Spinal cord (tissue), 10 donors: ENCODE data around the gene ERCC2. TPM values are rescaled to one million over a fixed set of nuclear protein-coding genes. Genes with fewer than 3 reads are reported as not detected.
A peak's percentile ranks its signal among the peaks of the same experiment; 100 is the strongest.
"Not testable (repeated sequence)": the region's sequence is repeated elsewhere in the genome, so short reads cannot be mapped to it uniquely, and the experiment has no call there.

ENCODE experiments used
- DNase-seq, 6 donors: peaks; one replicate each; pipeline versions ENCODE4 v3.0.0 to v3.0.0-alpha.2; 2013 to 2015; ENCODE audit warnings: low spot score in 6 of 6, low read depth in 4 of 6
- H3K27ac ChIP-seq: one replicate; pipeline ENCODE4 v1.5.1; 2013; ENCODE audit warnings: low read depth, low read length, control low read depth
- H3K27me3 ChIP-seq: one replicate; pipeline ENCODE4 v1.6.1; 2013; ENCODE audit warnings: low read length; ENCODE audit not compliant: control insufficient read depth, insufficient read depth
- H3K36me3 ChIP-seq: one replicate; pipeline ENCODE4 v1.6.1; 2013; ENCODE audit warnings: low read length; ENCODE audit not compliant: control insufficient read depth, insufficient read depth
- H3K4me1 ChIP-seq: one replicate; pipeline ENCODE4 v1.6.1; 2013; ENCODE audit warnings: low read length; ENCODE audit not compliant: control insufficient read depth, insufficient read depth
- H3K4me3 ChIP-seq: one replicate; pipeline ENCODE4 v1.5.1; 2013; ENCODE audit warnings: low read depth, low read length, control low read depth
- H3K9me3 ChIP-seq: one replicate; pipeline ENCODE4 v1.6.1; 2013; ENCODE audit warnings: low read length; ENCODE audit not compliant: control insufficient read depth, insufficient read depth
- WGBS: methylation state at CpG from one replicate; pipeline ENCODE4 v1.1.5; 2013; ENCODE audit warnings: missing lambda C conversion rate; ENCODE audit not compliant: insufficient coverage; 5-methylcytosine and 5-hydroxymethylcytosine counted together
- polyA plus RNA-seq, 2 donors: library from polyadenylated mRNA; unstranded; fragments of 120-200 nt; gene quantifications; one replicate each; pipeline ENCODE4 v1.2.1, GENCODE V29; 2013; ENCODE audit not compliant: insufficient read length in 2 of 2
- total RNA-seq, 2 donors: library from RNA; depleted of rRNA in 1 of 2; stranded (reverse); fragments of 120-200 nt in 1 of 2; fragments of >200 nt in 1 of 2; gene quantifications; one replicate each; pipeline versions ENCODE4 v1.2.3 to v1.2.4, GENCODE V29; 2013 to 2014
- donor health status: healthy.

The ERCC2 gene
- total and polyA plus RNA-seq, 4 donors, result 14.6 to 47.0 (median 28.1) TPM

DNA sequence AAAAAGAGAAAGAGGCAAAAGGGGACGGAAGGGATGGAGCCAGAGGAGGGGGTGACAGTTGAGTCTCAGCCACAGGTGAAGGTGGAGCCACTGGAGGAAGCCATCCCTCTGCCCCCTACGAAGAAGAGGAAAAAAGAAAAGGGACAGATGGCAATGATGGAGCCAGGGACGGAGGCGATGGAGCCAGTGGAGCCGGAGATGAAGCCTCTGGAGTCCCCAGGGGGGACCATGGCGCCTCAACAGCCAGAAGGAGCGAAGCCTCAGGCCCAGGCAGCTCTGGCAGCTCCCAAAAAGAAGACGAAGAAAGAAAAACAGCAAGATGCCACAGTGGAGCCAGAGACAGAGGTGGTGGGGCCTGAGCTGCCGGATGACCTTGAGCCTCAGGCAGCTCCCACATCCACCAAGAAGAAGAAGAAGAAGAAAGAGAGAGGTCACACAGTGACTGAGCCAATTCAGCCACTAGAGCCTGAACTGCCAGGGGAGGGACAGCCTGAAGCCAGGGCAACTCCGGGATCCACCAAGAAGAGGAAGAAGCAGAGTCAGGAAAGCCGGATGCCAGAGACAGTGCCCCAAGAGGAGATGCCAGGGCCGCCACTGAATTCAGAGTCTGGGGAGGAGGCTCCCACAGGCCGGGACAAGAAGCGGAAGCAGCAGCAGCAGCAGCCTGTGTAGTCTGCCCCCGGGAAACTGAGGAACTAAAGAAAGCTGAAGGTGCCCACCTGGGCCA lies 38.6 kb upstream of the ERCC2 start:
- Histone ChIP-seq H3K27me3 (peaks cover 19% of the 10 kb centered on the region), H3K36me3 (peaks cover 45% of the 10 kb centered on the region), H3K4me3 (no peak overlapping the region), H3K27ac (no peak overlapping the region), H3K9me3 (no peaks in the 10 kb centered on the region), H3K4me1 (peaks cover 33% of the 10 kb centered on the region)
- no peak for DNase-seq
- 87% methylated on average over 13 of the region's 15 CpGs for WGBS

DNA sequence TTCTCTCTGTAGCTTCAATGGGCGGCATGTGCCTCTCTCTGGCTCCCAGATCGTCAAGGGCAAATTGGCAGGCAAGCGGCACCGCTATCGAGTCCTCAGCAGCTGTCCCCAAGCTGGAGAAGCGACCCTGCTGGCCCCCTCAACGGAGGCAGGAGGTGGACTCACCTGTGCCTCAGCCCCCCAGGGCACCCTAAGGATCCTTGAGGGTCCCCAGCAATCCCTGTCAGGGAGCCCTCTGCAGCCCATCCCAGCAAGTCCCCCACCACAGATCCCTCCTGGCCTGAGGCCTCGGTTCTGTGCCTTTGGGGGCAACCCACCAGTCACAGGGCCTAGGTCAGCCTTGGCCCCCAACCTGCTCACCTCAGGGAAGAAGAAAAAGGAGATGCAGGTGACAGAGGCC lies 37.7 kb upstream of the ERCC2 start:
- no peaks in the 10 kb centered on the region for H3K9me3 ChIP-seq
- WGBS, result 87% methylated on average over 8 of the region's 8 CpGs

DNA sequence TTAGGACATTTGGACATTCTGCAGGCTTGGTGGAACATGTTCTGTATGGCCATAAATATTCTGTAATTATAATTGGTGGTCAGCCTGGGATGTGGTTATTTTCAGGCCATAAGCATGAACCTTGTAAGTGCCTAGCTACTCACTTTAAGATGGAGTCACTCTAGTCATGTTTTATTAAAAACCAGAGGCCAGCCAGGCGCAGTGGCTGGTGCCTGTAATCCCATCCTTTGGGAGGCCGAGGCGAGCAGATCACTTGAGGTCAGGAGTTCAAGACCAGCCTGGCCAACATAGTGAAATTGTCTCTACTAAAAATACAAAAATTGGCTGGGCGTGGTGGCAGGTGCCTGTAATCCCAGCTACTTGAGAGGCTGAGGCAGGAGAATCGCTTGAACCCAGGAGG lies 37.2 kb upstream of the ERCC2 start:
- not testable (repeated sequence) for DNase-seq, H3K27ac ChIP-seq, H3K9me3 ChIP-seq, H3K4me3 ChIP-seq
- H3K27me3 ChIP-seq, result peaks cover 33% of the 10 kb centered on the region
- H3K36me3 ChIP-seq, result peaks cover 32% of the 10 kb centered on the region
- H3K4me1 ChIP-seq, result peaks cover 33% of the 10 kb centered on the region
- WGBS, result 80% methylated on average over 5 of the region's 5 CpGs

More for the DNA sequence above, 37.7 kb upstream of the ERCC2 start:
- Histone ChIP-seq H3K4me1 (peaks cover 33% of the 10 kb centered on the region), H3K27ac (no peak overlapping the region), H3K27me3 (peaks cover 27% of the 10 kb centered on the region), H3K4me3 (no peak overlapping the region), H3K36me3 (peaks cover 36% of the 10 kb centered on the region)
- no peak for DNase-seq

DNA sequence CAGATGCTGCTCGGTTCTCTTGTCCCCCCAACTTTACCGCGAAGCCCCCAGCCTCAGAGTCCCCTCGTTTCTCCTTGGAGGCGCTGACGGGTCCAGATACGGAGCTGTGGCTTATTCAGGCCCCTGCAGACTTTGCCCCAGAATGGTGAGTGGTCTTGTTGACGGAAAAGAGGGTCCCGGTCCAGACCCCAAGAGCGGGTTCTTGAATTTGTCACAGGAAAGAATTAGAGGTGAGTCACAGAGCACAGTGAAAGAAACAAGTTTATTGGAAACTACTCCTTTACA lies 36.7 kb upstream of the ERCC2 start:
- Histone ChIP-seq H3K36me3 (peaks cover 29% of the 10 kb centered on the region), H3K27ac (no peak overlapping the region), H3K27me3 (peaks cover 38% of the 10 kb centered on the region), H3K4me1 (peaks cover 33% of the 10 kb centered on the region), H3K9me3 (no peaks in the 10 kb centered on the region), H3K4me3 (peak overlapping the region; percentile 85)
- 0% methylated on average over 9 of the region's 10 CpGs for WGBS
- DNase-seq, result no peak

DNA sequence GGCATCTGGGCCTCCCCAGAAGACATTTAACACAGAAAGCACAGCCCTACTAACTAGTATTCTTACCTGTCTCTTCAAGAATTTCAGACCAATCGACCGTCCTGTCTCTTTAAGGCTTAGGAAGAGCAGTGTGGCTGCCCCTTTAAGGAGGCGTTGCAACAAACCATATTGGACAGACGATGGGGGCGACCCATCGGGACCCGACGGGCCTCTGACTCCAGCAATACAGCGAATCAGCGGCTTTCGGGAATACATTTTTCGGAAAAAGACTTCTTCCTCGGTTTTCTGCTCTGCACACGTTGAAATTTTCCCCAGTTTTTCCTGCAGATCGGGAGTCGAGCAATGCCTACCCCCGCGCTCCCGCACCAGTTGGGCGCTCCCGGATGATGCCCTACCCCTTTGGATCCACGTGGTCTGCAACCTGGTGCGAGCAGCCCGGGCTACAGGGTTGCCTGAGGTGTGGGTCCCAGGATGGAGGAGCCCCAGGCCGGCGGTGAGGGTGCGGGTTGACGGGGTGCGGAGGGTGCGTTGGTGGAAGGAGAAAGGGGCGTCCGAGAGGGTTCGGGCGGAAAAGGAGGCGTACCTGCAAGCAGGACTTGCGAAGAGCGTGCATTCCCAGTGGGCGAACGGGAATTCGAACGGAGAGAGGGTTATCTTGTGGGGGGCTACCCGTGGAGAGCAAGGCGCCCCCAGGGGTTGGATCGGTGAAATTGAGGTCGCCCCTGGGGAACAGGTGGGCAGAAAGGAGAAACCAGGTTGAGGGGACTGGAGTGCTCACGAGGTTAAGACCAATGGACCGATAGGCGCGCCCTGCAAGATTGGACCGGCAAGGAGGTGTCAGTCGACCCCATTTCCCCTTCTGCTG lies 36.1 kb upstream of the ERCC2 start, which contains the start of gene POLR1G:
TSS of gene POLR1G (plus strand) at position 419 of the 865 bp plus-strand sequence. CDS start at position 472, 53 bp downstream.
- DNase-seq, result peak; percentile 72 to 96 (median 88)
- Histone ChIP-seq H3K4me1 (peaks cover 33% of the 10 kb centered on the region), H3K4me3 (peak within 1 kb of the TSS; percentile 85), H3K9me3 (no peaks in the 10 kb centered on the region), H3K36me3 (peaks cover 26% of the 10 kb centered on the region), H3K27me3 (peaks cover 41% of the 10 kb centered on the region), H3K27ac (peak within 1 kb of the TSS; percentile 90)
- WGBS, result under 1% methylated on average over 51 of the region's 51 CpGs

DNA sequence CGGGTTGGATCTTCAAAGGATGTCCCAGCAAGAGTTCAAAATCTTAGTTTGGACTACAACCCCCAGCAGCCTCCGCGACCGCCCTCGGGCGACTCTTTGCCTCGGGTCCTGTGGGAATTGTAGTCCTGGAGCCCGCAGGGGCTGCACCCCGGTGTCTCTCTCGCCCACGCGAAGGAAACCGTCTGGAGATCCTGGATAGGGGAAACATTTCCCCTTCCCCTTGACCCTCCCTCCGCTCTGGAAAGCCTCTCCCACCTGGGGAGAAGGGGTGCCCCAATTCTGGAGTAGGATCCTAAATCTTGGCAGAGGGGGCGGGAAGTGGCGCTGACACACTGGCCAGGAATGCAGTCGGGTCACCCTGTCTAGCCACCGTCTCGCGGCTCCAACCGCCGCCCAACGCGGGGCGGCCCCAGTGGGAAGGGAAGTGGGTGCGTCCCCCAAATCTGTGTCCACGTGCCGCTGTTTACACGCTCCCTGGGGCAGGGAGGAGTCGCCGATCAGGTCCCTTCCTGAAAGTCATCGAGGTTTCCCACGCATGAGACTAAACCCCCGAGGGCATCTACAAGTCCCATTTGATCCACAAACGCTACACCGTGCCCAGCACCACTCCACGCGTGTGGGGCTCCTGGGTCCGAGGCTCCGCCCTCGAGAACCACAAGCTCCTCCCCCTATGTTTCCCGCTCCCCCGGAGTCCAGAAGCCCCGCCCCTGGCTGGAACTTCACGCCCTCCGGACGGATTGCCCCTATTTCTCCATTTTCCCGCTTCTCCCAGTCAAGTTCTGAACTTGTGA lies 35.3 kb upstream of the ERCC2 start:
- H3K27ac ChIP-seq, result peak overlapping the region; percentile 90
- peaks cover 20% of the 10 kb centered on the region for H3K36me3 ChIP-seq
- H3K9me3 ChIP-seq, result no peaks in the 10 kb centered on the region
- H3K4me3 ChIP-seq, result peak overlapping the region; percentile 85
- peaks cover 33% of the 10 kb centered on the region for H3K4me1 ChIP-seq
- peak in 3 of 6 donors; percentile 36 to 91 (median 89) for DNase-seq
- under 1% methylated on average over 39 of the region's 48 CpGs for WGBS
- peaks cover 41% of the 10 kb centered on the region for H3K27me3 ChIP-seq

DNA sequence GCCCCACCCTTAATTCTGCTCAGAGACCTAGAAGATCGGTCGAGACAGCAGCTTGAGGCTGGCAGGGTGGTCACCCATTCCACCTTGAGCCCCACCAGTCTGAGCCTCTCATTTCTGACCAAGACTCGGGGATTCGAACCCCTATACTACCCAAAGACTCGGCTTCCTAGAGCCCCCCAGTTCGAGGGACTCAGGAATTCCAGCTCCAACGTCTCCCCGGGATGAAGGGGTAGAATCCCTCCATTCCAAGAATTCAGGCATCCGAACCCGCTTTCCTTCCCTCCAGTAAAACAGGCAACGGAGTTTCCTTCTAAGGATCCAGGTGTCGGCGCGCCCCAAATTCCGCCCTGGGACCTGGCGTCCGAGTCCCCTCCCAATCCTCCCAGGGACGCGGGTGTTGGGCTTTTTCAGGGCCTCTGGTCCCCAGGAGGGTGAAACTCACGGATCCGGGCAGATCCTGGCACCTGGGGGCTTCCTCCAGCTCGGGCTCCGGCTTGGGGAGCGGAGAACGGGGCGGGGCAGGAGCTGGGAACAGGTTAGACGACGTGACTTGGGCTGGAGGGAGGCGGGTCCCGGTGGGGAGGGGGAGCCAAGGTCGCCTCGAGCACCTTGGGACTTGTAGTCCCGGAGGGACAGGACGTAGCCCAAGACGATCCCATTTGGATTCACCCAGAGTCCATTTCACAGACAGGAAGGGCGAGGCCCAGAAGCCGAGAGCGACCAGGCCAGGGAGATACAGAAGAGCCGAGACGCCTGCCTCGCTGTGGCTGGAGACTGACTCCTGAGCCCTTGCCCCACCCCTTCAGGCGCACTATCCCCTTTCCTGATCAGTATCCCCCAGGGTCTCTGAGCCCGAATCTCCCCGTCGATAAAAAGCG lies 34.4 kb upstream of the ERCC2 start, which contains the start of gene PPP1R13L:
TSS of gene PPP1R13L (minus strand) at position 513 of the 878 bp plus-strand sequence. CDS start 6,751 bp downstream, outside the sequence.
- Histone ChIP-seq H3K4me3 (peak within 1 kb of the TSS; percentile 85), H3K9me3 (no peaks in the 10 kb centered on the region), H3K27ac (peak within 1 kb of the TSS; percentile 90), H3K4me1 (peaks cover 33% of the 10 kb centered on the region), H3K27me3 (peaks cover 41% of the 10 kb centered on the region), H3K36me3 (peaks cover 16% of the 10 kb centered on the region)
- WGBS, result 2% methylated on average over 46 of the region's 46 CpGs
- DNase-seq, result peak in 2 of 6 donors; percentile 21 to 53

DNA sequence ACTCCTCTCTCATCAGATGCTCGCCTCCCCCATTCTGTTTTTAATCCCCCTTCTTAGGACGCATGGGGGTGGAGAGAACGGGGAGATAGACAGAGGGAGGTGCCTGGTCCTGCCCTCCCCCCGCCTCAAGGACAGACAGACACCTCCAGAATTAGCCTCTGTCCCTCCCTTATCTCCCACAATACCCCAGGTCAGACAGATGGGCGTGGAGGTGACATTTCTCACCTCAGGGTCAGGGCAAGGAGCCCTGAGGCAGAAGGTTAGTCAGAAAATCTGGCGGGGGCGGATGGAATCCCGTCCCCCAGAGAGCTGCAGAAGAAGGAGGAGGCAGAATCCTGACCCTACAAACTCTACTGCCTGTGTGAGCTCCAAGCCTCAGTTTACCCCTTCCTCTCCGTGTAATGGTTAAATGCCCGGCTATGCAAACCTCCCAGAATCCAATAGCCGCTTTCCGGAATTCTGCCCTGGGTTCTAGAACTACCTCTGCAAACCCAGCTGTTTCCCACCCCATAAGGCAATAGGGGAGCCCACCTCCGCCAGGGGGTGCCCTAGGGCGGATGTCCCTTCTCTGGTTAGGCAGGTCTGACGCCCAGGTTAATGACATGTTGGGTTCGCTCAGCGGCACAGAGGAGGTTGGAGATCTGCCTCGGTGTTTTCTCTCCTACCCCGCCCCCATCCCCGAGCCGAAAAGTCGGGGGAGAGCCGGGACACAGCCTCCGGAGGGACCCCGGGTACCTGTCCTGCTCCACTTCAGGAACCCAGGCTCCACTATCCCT lies 33.6 kb upstream of the ERCC2 start:
- Histone ChIP-seq H3K4me1 (peaks cover 34% of the 10 kb centered on the region), H3K27me3 (peaks cover 43% of the 10 kb centered on the region), H3K4me3 (no peak overlapping the region), H3K36me3 (peaks cover 10% of the 10 kb centered on the region), H3K9me3 (no peaks in the 10 kb centered on the region), H3K27ac (no peak overlapping the region)
- 4% methylated on average over 16 of the region's 25 CpGs for WGBS
- DNase-seq, result no peak
